NB4 (cell line): Measurements from ENCODE around the gene DOCK4.

ENCODE experiments used
- DNase-seq: peaks from one replicate; pipeline ENCODE4 v3.0.0; 2010; ENCODE audit warnings: low read depth
- H3K4me3 ChIP-seq: one replicate; pipeline ENCODE4 v1.5.1; 2011; ENCODE audit warnings: mild to moderate bottlenecking, low read depth, low read length, moderate library complexity
- CTCF ChIP-seq: IDR thresholded peaks from one replicate; pipeline ENCODE4 v1.5.1; 2012; ENCODE audit warnings: low read depth, low read length
- MAX ChIP-seq: IDR thresholded peaks from 2 replicates; pipeline ENCODE4 v1.6.1; 2011; ENCODE audit warnings: low read depth, low read length
- MYC ChIP-seq: IDR thresholded peaks from 2 replicates; pipeline ENCODE4 v1.6.1; 2011; ENCODE audit warnings: low read depth, low read length
- POLR2A ChIP-seq: IDR thresholded peaks from 2 replicates; pipeline ENCODE4 v1.6.1; 2011; ENCODE audit warnings: mild to moderate bottlenecking; ENCODE audit not compliant: insufficient read length; ENCODE audit errors: extremely low read depth

The DOCK4 gene

DNA sequence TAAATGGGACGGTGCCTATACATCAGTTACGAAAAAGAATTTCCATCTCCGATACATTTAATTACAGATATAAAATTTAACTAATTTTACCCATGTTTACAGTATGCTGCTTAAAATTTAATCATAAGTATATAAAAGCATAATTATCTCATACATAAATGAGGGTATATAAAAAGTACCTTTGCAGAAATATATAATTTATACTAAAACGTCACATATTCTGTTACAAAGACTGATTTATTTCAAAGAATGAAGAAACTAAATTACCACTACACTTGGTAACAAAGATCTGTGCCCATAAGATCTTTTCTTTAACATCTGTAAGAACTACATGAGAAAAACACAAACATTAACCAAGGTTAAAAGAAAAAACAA, 2.8 kb downstream of the DOCK4 start:
- no peak for DNase-seq
- H3K4me3 ChIP-seq, result no peak overlapping the region
- TF ChIP-seq MYC, result no peak
- TF ChIP-seq POLR2A, result no peak
- TF ChIP-seq MAX, result no peak
- TF ChIP-seq CTCF, result no peak

GRCh38 chr7:112202816-112203215, 3.4 kb downstream of the DOCK4 start:
- peak; percentile 36 for DNase-seq
- no peak overlapping the region for H3K4me3 ChIP-seq
- no peak for TF ChIP-seq MAX
- TF ChIP-seq CTCF, result no peak
- TF ChIP-seq POLR2A, result no peak
- TF ChIP-seq MYC, result no peak

DNA sequence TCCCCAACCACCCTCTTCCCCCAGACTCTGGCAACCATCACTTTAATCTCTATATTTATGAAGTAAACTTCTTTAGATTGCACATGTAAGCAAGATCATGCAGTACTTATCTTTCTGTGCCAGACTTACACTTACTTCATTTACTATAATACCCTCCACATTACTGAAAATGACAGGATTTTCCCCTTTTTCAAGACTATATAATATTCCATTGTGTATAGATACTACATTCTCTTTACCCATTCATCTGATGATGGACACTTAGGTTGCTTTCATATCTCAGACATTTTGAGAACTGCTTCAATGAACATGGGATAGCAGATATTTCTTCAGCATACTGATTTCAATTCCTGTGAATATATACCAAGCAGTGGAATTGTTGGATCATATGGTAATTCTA, 4.4 kb downstream of the DOCK4 start:
- DNase-seq, result no peak
- no peak overlapping the region for H3K4me3 ChIP-seq
- TF ChIP-seq MYC (no peak), POLR2A (no peak), MAX (no peak), CTCF (no peak)

DNA sequence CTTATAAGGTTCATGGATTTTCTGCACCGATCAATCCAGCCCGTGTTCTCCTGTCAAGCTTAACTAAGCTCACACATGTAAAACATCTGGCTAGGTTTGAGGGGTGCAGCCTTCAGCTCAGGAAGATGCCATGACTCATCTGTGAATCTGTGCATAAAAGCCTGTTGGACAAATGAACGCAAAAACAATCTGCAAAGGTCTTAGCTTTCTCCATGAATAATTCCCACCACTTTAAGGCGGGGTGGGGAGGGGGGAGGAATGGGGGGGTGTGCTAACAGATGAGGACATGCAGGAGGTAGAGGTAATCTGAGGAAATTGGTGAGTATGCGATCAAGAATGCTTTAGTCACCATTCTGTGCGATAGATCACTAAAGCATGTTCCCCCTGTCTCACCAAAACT, 4.8 kb downstream of the DOCK4 start:
- no peak for DNase-seq
- TF ChIP-seq MAX (no peak), POLR2A (no peak), MYC (no peak), CTCF (no peak)
- no peak overlapping the region for H3K4me3 ChIP-seq

DNA sequence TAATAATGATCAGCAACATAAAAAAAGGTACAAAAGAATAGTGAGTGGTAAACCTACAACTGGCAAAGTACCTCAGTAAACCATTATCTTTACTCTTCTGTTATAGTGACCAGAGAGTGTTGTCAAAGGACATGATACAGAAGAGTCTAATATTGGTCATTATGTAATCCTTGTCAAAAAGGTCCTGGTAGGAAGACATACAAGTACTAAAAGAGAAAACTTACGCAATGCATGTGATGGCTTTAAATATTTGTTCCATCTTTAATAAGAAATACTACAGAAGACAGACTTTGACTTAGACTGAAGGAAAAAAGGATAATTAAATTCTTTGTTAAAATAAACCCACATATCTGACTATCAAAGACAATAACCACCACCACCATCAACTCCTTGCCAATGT, 6.5 kb downstream of the DOCK4 start:
- no peak for TF ChIP-seq CTCF
- no peak for TF ChIP-seq MAX
- TF ChIP-seq POLR2A, result no peak
- TF ChIP-seq MYC, result no peak
- peak; percentile 18 for DNase-seq
- no peak overlapping the region for H3K4me3 ChIP-seq

DNA sequence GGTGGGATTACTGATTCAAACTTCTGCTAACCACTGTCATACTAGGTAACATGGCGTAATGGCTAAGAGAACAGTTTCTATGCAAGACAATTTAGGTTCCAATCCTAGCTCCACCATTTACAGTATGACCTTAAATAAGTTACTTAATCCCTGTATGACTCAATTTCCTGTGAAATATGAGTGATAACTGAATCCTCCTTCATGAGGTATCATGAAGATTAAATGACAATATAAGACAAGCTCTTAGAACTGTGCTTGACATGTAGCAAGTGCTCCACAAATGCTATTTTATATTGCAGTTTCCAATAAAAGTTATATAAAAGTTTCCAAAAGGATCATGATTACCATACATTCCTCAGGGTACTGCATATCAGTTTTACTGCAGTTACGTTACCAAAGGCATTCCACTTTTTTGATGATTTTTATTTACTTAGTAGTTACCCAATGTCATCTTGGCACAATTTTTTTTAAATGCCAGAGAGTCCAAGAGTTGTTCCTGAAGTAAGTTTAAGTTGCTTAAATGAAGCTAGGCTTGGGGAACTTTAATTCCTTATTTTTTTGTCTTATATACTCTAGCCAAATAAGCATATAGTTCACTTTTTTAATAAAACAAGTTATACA, 7.1 kb downstream of the DOCK4 start:
- no peak for TF ChIP-seq POLR2A
- no peak for TF ChIP-seq MAX
- TF ChIP-seq MYC, result no peak
- no peak for TF ChIP-seq CTCF
- peak; percentile 82 for DNase-seq
- no peak overlapping the region for H3K4me3 ChIP-seq
